HG03095 (cell line): ENCODE results near the gene STK36.

Experiments
- ATAC-seq: cut with Tn5 transposase; IDR thresholded peaks from one replicate; pipeline ENCODE4 v1.9.1; 2021; ENCODE audit warnings: moderate library complexity; ENCODE audit not compliant: unreplicated experiment

STK36 gene

GRCh38 chr2:218746960-218747359 lies 75.1 kb downstream of the STK36 start:
- ATAC-seq, result no peak

DNA sequence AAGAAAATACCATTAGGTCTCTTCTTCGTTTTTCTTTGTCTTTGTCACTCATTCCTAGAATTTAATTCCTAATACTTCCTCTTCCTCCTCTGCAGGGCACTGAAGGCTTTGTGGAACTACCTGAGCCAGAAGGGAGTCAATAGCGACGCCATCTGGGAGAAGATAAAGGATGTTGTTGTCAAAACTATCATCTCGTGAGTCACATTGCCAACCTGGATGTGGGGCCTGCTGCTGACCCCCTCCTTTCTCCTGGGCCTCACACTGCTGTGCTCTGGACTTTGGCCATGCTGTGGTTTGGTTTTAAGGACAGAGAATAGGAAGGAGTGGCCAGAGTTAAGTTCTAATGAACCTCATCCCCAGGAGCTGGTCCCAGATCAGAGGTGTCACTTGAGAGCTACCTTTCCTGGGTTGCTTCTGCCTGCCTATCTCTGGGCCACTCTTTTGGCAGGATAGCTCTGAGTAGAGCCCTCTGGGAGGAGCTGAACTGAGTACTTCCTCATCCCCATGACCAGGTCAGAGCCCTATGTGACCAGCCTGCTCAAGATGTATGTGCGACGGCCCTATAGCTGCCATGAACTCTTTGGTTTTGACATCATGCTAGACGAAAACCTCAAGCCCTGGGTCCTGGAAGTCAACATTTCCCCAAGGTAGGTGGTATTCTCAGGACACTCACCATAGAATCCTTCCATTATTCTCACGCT lies 77.0 kb downstream of the STK36 start:
- no peak for ATAC-seq
